Measurements from ENCODE around the gene ZNF263.

Gene ZNF263

DNA sequence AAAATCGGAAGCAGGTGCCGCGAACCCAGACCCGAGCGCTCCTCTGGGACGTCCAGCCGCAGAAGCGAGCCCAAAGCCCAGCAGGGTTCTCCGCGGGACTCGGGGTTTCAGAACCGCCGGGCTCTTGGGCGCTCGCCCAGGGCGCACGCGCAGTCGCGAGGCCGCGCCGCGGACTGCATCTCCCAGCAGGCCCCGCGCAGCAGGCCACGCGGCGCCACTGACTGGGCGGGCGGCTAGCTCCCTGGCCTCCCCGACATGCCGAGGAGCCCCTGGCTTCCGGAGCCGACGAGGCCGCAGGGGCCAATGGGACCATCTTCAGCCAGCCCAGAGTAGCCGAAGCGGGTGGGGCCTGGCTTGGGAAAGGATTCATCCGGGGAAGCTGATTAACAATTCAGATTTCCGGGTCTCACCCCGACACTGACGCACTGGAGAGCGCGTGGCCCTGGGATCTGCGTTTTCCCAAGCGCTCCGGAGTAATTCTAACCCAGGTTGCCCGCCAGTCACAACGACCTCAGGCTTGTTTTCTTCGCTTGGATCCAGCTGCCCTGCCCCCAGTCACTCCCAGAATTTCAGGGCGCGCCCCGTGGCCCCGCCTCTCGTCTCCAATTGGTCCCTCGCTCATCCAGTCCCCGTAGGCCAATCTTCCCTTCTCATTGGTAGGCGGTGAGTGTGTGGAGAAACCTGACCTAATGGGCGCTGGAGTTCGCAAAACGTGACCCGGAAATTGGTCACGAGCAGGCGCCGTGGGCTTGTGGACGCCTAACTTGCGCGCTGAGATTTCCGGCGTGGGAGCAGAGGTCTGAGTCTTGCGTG lies at the start of gene ZNF263:
Gene ZNF263, plus strand, starts transcription at position 762 of the 813 bp plus-strand sequence. CDS start 328 bp downstream, outside the sequence.
- in situ Hi-C loops (cut with HindIII; ENCODE audit: low sequenced_read_pairs) = no loop called here

- in situ Hi-C loops (cut with HindIII; ENCODE audit: low sequenced_read_pairs) = no loop called here
These were observed 48.8 kb upstream of the ZNF263 start for GRCh38 chr16:3234543-3234856.

- in situ Hi-C loops (cut with HindIII; ENCODE audit: low sequenced_read_pairs) = no loop called here
These were observed 48.3 kb upstream of the ZNF263 start, which contains the start of gene ZNF200 for GRCh38 chr16:3234857-3235561. ZNF200 (minus strand) TSS chr16:3235158; CDS start chr16:3233755, 1,403 bp downstream.

- in situ Hi-C loops (cut with HindIII; ENCODE audit: low sequenced_read_pairs) = no loop called here
These were observed 47.2 kb upstream of the ZNF263 start for GRCh38 chr16:3235856-3236669.

- in situ Hi-C loops (cut with HindIII; ENCODE audit: low sequenced_read_pairs) = no loop called here
These were observed 41.5 kb upstream of the ZNF263 start for GRCh38 chr16:3241761-3242160.

DNA sequence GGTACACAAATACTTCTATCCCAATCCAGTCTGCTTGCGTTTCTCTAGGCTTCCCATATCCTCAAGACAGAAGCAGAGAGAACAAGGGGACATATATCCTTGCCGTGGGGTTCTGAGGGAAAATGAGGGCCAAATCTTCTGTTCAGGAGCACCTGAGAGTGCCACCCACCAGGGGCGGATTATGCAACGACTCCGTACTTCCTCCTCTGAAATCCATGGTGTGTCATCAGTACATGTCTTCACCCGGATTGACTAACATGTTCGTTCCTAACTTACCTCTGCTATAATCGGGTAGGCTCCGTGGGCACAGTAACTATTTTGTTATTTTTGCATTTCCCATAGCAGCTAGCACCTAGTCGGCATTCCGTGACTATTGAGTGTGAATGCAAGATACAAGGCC lies 40.6 kb upstream of the ZNF263 start:
- in situ Hi-C loops (cut with HindIII; ENCODE audit: low sequenced_read_pairs) = no loop called here

DNA sequence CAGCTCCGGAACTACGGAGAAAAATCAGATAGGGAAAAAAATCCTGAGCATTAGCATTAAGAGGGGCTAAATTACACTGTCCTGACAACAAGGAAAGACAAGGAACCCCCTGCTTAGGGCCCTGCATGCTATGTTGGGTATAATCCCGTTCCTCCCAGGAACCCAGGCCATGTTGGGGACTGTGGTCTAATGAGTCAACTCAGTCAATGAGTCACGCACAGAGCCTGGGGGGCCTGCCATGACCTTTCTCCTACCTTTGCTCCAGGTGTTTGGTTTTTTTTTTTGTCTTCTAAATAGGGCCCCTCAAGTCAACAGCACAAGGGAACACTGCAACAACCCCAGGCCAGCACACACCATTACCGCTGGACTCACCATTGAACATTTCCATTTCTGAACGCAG lies 39.4 kb upstream of the ZNF263 start:
- in situ Hi-C loops (cut with HindIII; ENCODE audit: low sequenced_read_pairs) = no loop called here

DNA sequence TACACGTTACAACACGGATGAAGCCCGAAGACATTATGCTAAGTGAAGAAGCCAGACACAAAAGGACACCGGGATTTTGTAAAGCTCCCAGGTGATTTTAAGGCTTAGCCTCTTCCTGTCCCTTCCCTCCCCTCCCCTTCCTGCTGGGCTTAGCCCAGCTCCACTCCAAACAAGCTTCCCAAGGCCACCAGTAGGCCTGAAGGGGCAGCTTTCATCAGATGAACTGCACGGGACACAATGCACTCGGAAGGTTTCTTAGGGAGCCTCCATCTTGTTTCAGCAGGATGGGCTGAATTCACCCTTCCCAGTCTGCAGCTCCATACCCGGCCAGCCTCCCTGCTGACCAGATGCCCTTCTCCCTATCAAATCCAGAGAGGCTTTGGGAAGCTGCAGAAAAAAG lies 37.3 kb upstream of the ZNF263 start:
- in situ Hi-C loops (cut with HindIII; ENCODE audit: low sequenced_read_pairs) = loop anchor here (5.0 kb wide), 1 partner anchor 96 kb away; no protein-coding TSS in a partner anchor

GRCh38 chr16:3246876-3247275 lies 36.4 kb upstream of the ZNF263 start:
- in situ Hi-C loops (cut with HindIII; ENCODE audit: low sequenced_read_pairs) = loop anchor here (5.0 kb wide), 1 partner anchor 95 kb away; no protein-coding TSS in a partner anchor

DNA sequence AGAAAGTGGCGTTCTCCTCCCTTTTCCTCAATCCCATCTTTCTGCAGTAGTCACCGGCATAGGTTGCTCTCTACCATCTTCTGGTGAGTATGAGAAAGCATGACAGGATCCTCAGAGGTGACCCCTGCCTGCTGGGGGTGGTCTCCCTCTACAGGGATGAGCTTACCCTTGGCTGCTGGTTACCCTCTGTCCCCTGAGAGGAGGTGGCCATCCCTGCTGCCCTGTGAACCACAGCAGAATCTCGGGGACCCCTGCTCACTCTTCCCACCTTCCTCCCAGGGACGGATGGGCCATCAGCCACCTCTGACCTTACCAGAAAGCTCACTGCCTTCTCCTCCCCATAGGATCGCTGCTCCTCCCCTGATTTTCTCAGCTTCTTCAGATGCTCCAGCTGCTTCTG lies 34.7 kb upstream of the ZNF263 start:
- in situ Hi-C loops (cut with HindIII; ENCODE audit: low sequenced_read_pairs) = loop anchor here (5.0 kb wide), 1 partner anchor 94 kb away; no protein-coding TSS in a partner anchor

DNA sequence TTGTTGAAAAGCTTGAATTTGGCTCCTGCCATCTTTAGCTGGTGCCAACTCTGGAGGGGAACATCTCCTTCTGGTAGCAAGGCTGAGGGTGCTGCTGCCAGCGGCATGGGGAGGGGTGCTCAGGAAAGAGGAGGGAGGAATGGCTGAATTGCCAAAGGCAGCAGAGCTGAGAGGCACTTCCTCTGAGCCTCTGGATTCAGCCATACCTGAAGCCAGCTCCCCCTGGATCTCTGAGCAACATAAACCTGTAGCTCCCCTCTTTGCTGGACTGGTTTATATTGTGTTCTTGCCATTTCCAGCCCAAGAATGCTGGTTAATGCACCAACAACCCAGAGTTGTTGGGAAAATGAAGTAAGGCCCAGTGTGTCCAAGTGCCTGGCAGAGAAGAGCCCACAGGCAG lies 34.3 kb upstream of the ZNF263 start:
- in situ Hi-C loops (cut with HindIII; ENCODE audit: low sequenced_read_pairs) = loop anchor here (5.0 kb wide), 1 partner anchor 93 kb away; no protein-coding TSS in a partner anchor

- in situ Hi-C loops (cut with HindIII; ENCODE audit: low sequenced_read_pairs) = loop anchor here (5.0 kb wide), 1 partner anchor 93 kb away; no protein-coding TSS in a partner anchor
These were observed 33.8 kb upstream of the ZNF263 start for GRCh38 chr16:3249451-3249850.

- in situ Hi-C loops (cut with HindIII; ENCODE audit: low sequenced_read_pairs) = no loop called here
These were observed 30.3 kb upstream of the ZNF263 start for GRCh38 chr16:3252967-3253366.

DNA sequence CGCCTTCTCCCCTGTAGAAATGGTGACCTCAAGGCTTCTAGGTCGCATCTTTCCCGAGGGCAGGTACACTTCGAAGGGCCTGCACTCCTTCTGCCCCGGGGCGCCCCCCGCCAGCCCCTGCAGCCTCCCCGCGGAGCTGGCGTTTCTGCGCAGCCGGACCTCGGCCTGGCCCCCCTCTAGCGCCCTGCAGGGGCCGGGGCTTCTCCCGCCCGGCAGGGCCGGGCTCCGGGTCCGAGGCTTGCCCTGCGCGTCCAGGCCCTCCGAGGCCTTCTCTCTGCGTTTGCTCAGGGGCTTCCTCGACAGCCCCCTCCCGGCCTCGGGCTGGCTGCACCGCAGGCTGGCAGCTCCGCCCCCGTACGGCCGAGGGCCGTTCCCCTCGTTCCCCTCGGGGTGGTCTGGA lies 29.0 kb upstream of the ZNF263 start:
- in situ Hi-C loops (cut with HindIII; ENCODE audit: low sequenced_read_pairs) = no loop called here

- in situ Hi-C loops (cut with HindIII; ENCODE audit: low sequenced_read_pairs) = no loop called here
These were observed 27.0 kb upstream of the ZNF263 start, which contains the start of gene MEFV for GRCh38 chr16:3256146-3256865. MEFV (minus strand) TSS chr16:3256633; CDS start chr16:3256587, 46 bp downstream.

DNA sequence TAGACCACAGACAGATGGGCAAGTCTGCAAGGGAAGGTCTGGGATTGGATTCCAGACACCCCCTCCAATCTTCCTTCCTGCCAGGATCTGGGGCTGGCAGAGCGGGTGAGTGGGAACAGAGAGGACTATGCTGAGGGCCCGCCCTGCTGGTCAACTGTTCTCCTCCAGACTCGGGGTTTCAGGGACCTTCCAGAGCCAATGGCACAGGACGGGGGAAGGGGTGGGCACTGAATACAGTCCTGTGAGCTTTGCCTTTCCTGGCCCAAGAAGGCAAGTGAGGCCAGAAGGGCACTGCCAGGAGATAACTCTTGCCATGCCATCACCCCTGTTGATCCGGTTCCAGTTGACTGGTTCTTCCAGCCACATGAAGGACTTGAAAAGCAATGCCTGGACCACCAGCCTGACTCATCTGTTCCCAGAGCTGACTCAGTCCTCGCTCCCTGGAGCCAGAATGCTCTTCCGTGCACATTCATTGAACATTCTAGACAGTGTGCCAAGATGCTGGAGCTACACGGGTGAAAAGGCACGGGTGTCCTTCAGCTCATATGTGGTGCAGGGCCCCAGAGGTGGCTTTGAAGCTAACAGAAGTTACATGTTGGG lies 26.3 kb upstream of the ZNF263 start:
- in situ Hi-C loops (cut with HindIII; ENCODE audit: low sequenced_read_pairs) = no loop called here

GRCh38 chr16:3259836-3260235 lies 23.5 kb upstream of the ZNF263 start:
- in situ Hi-C loops (cut with HindIII; ENCODE audit: low sequenced_read_pairs) = no loop called here

GRCh38 chr16:3262517-3262916 lies 20.8 kb upstream of the ZNF263 start:
- in situ Hi-C loops (cut with HindIII; ENCODE audit: low sequenced_read_pairs) = no loop called here

DNA sequence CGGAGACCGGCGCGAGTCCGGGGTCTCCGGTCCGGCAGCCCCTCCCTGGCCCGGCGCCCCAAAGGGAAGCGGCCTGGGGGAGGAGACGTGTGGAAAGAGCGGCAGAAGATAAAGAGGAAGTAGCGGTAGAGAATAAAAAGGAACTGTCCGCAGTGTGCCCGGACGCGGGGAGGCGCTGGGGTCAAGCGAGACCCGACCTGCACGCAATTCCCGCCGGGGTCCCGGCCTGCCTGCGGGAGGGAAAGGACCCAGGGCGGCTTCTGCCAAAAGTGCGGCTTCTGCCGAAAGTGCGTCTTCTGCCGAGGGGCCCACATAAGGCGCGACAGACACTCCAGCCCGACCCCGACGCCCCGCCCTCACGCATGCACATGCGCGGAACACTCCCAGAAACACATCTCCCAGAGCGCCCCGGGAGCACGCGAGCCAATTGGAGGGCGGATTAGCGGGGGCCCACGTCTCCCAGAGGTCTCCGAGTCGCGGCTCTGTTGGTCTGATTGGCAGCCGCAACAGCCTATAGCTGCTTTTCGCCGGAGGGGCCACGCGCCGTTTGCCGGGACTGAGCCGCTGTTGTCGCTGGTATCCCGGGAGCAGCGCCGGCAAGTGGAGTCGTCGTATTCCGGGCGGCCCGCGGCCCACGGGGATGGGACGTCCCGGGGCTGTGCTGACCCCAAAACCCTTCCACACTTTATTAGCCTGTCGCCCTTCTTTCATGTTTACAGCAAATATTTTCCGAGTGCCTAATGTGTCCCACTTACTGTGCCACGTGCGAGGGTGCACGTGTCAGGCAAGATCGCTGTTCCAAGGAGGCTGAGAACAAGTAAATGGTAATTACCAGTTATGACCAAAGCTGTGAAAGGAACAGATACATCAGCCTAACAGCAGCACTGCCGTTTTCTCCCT lies 18.9 kb upstream of the ZNF263 start:
- in situ Hi-C loops (cut with HindIII; ENCODE audit: low sequenced_read_pairs) = no loop called here
